NCI-H2196 treated with DMSO at 0.1 percent for 48 hours (cell line): ENCODE data around the gene DAB2.
"Not testable (repeated sequence)": the region's sequence is repeated elsewhere in the genome, so short reads cannot be mapped to it uniquely, and the experiment has no call there.

Source experiments
- DNase-seq: peaks from one replicate; lab custom pipeline; 2025; ENCODE audit not compliant: unreplicated experiment; lab: John Stamatoyannopoulos, UW

DAB2 gene

GRCh38 chr5:39422728-39423285, 2.0 kb downstream of the DAB2 start:
- DNase-seq: no peak

DNA sequence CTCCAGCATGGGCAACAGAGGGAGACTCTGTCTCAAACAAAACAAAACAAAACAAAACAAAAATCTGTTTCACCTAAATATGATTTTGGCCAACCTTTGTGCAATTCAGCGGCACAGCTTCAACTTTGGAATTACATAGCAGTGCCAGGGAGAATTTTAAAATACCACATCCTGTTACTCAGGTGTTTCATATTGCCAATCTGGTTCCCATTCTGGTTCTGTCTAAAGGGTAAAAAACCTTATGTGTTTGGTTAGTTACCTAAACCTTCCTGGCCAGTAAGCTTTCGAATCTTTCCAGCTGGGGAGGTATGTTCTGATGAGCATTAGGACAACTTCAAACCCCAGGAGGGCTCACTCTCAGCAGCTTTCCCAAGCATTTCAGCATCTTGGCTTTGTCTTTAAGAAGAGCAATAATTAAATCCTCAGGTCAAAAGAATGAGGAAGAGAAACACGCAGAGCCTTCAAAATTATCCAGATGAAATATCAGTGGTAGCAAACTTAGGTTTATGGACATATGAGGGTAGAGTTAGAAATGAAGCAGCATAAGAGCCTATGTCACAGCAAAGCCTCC, 2.7 kb downstream of the DAB2 start:
- DNase-seq: no peak

- DNase-seq: no peak
Observed at GRCh38 chr5:39420482-39421145, 4.2 kb downstream of the DAB2 start.

- no peak for DNase-seq
Observed at GRCh38 chr5:39419796-39420195, 5.0 kb downstream of the DAB2 start.

DNA sequence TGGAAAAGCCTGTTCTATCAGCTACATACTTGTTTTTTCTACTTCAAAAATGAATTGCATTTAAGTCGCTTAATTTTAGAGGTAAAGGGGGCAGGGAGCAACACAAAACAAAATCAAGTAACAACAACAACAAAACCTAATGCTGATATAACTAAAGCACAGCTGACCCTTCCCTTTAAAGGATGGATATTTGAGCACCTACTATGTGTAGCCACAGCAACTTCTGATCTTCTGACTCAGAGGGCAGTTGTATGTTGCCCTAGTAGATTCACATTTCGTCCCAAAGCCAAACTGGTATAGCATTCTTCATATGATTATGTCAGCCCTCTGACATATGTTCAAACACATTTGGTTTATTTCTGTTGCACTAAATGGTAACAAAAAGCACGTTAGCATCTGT, 6.8 kb downstream of the DAB2 start:
- DNase-seq: no peak

GRCh38 chr5:39415201-39415600, 9.6 kb downstream of the DAB2 start:
- no peak for DNase-seq

DNA sequence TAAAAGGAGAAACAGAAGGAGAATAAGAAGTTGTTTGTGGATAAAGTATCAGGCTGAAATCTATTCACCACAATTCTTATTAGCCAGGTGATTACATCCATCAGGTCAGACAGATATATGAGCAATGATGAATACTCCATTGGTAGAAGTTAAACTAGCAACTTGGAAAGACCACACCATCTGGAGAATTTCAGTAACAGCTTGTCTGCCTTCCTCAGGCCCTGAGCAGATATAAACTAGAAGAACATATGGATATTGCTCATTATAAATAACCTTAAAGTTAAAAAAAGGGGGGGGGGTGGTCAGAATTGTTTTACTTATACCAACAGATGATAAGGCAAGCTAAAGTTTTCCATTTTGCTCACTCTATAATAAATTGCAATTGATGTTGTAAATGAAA, 10.4 kb downstream of the DAB2 start:
- no peak for DNase-seq

DNA sequence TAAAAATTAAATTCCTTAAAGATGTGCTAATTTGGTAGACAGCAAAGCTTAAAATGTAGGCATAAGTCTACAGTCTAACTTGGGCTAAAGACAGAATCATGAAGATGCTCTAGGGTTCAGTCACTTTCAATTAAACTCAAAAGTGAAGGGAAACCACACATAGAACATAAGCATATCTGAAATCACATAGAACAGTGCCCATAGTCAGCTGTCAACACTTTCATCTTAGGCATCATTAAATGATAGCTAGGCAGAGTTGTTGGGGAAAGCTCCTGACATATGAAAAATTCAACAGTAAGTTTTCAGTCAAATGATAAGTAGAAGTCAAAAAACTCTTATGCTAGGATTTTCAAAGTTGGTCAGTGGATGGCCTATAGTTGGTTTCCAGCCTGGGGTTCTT, 11.0 kb downstream of the DAB2 start:
- no peak for DNase-seq

- DNase-seq: no peak
Observed at GRCh38 chr5:39412721-39413394, 11.9 kb downstream of the DAB2 start.

DNA sequence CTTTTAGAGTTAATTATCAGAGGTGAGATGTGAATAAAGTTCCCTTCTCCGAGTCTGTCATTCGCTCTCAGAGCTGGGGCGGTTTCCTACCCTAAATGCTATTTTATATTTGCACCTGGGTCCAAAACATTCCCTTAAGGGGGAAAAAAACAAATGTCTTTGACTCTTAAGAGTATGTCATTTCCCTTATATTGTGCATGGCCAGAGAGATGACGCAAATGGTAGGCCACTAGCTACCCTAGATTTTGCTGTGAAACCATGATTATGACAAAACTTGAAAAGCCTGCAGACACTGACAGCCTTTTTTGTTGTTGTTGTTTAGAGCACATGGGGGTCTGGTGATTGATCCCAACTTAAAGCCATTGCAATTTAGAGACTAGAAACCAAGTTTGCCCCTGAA, 12.8 kb downstream of the DAB2 start:
- no peak for DNase-seq

- DNase-seq: no peak
Observed at GRCh38 chr5:39411061-39411460, 13.7 kb downstream of the DAB2 start.

- no peak for DNase-seq
Observed at GRCh38 chr5:39409033-39409432, 15.7 kb downstream of the DAB2 start.

DNA sequence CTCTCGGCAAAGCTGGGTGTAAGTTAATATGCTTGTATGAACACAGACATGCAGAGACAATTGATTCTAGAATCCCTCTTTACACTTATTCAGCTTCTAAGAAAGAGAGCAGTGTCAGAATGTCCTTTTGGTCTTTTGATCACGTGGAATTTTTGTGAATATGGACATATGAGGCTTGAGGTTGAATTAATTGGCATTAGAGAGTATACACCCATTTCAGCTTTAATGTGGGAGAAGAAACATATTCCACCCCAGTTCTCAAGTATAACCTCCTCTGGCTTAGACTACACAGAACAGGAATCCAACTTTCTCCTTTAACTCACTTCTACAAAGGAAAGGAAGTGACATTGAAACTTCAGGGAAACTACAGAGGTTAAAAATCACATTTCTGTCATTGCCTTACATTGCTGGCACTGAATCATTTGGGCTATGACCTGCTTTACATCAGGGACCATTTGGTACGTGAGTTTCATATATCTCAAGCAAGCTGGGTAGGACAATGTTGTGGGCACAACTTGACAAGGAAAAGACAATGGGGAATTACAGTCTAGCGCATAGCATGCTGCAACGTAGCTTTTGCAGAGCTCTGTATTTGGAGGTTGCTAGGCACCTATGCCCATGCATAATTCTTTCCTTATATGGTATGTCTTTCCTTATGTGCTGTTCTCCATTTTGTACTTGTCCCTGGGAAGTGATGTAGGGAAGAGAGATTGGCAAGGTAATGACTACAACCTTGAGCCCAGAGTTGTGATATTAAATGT, 19.5 kb downstream of the DAB2 start:
- no peak for DNase-seq

DNA sequence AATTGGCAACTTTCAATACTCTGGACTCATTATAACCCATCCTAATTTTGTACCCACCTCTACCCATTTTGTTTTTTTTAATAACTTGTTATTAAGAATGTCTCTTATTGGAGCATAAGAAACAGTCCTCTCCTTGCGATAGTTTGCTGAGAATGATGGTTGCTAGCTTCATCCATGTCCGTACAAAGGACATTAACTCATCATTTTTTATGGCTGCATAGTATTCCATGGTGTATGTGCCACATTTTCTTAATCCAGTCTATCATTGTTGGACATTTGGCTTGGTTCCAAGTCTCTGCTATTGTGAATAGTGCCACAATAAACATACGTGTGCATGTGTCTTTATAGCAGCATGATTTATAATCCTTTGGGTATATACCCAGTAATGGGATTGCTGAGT, 21.0 kb downstream of the DAB2 start:
- DNase-seq: not testable (repeated sequence)

DNA sequence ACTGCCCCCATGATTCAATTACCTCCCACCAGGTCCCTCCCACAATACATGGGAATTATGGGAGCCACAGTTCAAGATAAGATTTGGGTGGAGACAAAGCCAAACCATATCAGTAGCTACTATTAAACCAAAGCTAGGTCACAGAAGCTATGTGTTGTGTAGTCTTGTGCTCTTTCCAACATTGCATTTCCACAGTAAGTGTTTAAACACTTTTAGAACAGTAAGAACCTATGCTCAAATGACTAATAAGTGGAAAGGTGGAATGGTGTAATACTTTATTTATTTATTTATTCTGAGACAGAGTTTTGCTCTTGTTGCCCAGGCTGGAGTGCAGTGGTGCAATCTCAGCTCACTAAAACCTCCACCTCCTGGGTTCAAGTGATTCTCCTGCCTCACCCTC, 22.6 kb downstream of the DAB2 start:
- DNase-seq: not testable (repeated sequence)

DNA sequence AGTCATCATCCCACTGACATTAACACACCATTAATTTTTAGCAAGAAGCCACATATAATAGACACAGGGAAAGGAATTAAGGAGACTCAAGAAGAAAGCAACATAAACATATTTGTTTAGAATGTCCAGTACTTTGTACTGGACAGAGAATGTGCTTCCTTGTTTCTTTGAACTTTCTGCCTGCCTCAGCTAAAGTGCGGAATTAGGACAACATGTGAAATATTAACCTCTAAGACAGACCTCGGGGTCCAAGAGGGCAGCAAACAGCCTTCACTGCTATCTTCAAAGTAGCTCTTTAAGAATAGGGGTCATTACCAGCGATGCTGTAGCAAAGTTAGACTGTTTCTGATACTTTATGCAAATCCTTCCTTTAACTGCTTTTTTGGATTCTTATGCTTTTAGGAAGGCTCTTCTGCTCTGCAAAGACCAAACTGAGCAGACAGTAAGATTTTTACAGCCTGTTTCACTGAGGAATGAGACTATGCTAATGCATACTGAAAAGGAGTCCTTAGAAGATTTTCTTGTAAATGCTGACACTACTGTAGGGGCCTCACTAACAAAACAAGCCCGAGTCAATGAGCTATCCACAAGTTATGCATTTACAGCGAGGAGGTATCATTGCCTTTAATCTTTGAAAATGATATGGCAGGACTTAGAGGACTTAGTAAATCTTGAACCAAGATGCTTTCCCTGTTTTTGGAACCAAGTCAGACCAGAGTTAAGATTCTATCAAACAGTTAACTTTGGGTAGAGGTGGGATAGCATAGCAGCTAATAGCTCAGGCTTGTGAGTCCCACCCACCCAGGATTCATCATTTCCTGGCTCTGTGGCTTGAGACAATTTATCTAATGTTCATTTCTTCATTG, 23.8 kb downstream of the DAB2 start:
- no peak for DNase-seq

- DNase-seq: no peak
Observed at GRCh38 chr5:39399135-39400036, 25.4 kb downstream of the DAB2 start.

GRCh38 chr5:39396843-39397242, 27.9 kb downstream of the DAB2 start:
- no peak for DNase-seq

DNA sequence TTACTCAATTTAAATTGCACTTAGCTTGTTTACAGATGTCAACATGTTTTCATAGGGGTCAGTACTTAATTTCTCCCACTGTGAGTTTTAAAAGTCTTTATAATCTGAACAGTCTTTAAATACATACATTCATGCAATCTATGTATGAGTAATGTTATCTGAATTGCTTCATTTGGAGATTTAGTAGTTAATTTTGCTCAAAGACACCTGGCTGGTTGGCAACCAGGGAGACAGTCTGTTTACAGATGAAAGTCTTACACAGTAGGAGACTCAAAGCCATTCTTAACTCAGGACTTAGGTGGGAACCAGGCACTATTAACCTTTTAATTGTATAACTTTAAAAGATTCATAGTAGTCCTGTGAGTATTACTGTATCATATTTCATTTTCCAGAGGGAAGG, 29.3 kb downstream of the DAB2 start:
- no peak for DNase-seq

DNA sequence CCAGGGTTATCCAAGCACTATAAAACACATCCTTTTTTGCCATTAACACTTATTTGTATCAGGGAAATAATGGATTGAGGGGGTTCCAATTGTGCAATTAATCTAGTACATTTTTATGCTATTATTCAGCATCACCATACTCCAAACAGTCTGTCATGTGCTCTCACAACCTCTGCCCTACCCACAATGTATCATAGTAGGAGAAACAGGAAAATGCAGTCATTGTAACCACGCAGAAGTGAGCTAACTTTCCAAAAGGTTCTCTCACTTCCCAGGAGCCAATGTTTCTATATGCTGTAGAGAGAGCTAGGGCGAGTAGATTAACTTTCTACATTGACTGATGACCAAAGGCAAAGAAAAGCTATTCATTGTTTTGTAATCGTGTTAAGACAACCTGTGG, 29.8 kb downstream of the DAB2 start:
- no peak for DNase-seq
